Peyer's patch (tissue), 4 donors: ENCODE data around the gene DRD4.

Experiments
- POLR2A ChIP-seq, 2 donors: fragments of 450-650 bp; IDR thresholded peaks; one replicate each; pipeline ENCODE4 v1.5.1; 2017; ENCODE audit warnings: antibody characterized with exemption in 2 of 2, mild to moderate bottlenecking in 2 of 2, moderate library complexity in 2 of 2
- TF ChIP-seq, protein P1 (sequence below), 6 experiments: fragments of 450-650 bp in 4 of 6; fragments of 200-600 bp in 2 of 6; sonication (generic) in 1 of 6; IDR thresholded peaks; one replicate each; pipeline ENCODE4 v1.5.1; 2017 to 2019; ENCODE audit warnings: antibody characterized with exemption in 6 of 6, mild to moderate bottlenecking in 3 of 6, moderate library complexity in 1 of 6

DNA sequence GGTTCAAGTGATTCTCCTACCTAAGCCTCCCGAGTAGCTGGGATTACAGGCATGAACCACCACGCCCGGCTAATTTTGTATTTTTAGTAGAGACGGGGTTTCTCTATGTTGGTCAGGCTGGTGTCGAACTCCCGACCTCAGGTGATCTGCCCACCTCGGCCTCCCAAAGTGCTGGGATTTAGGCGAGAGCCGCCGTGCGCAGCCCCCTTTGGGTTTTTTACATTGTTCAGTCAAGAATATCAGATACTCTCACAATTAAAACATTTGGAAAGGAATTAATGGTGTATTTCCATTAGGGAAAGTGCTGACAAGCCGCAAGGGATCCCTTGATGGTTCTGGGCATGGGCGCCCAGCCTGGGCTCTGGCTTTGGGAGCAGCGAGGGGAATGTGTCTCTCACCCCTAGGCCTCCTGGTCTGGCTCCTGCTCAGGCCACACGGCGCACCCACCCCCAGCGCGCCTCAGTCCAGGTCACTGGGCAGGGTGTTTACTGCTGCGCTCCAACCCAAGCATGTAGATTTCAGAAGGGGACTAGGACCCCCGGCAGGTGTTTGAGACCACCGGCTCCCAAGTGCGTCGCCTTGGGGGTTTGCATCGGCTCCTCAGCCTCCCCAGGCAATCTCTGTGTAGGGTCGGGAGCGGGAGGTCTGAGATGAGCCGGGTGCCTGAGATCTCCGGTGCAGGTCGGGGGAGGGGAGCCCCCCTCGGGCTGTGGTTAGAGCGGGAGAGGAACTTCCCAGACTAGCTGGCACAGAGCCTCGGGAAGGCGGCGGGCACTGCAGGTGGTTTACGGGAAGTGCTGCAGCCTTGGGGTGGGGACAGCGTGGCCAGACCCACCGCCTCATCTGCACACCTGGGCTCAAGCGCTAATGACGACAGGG, 20.5 kb upstream of the DRD4 start:
- TF ChIP-seq, protein P1, sequence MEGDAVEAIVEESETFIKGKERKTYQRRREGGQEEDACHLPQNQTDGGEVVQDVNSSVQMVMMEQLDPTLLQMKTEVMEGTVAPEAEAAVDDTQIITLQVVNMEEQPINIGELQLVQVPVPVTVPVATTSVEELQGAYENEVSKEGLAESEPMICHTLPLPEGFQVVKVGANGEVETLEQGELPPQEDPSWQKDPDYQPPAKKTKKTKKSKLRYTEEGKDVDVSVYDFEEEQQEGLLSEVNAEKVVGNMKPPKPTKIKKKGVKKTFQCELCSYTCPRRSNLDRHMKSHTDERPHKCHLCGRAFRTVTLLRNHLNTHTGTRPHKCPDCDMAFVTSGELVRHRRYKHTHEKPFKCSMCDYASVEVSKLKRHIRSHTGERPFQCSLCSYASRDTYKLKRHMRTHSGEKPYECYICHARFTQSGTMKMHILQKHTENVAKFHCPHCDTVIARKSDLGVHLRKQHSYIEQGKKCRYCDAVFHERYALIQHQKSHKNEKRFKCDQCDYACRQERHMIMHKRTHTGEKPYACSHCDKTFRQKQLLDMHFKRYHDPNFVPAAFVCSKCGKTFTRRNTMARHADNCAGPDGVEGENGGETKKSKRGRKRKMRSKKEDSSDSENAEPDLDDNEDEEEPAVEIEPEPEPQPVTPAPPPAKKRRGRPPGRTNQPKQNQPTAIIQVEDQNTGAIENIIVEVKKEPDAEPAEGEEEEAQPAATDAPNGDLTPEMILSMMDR (IDR thresholded peaks at IDR 0.05), result no peak
- TF ChIP-seq POLR2A (IDR thresholded peaks at IDR 0.05), result no peak
